Type B pancreatic cell (in vitro differentiated cells): Measurements from ENCODE around the gene OSBPL2. TPM values are rescaled to one million over a fixed set of nuclear protein-coding genes. Genes with fewer than 3 reads are reported as not detected.

ENCODE experiments used
- DNase-seq: peaks from one replicate; pipeline ENCODE4 v3.0.0; 2021; ENCODE audit warnings: mixed read lengths; ENCODE audit not compliant: unreplicated experiment; ENCODE audit errors: extremely low spot score
- H3K27ac Mint-ChIP-seq: 2 replicates; pipeline ENCODE4 v1.8.0; 2021; ENCODE audit warnings: mild to moderate bottlenecking, mixed read lengths
- H3K27me3 Mint-ChIP-seq: 2 replicates; pipeline ENCODE4 v1.8.0; 2021; ENCODE audit warnings: mixed read lengths
- H3K36me3 Mint-ChIP-seq: 2 replicates; pipeline ENCODE4 v1.8.0; 2021; ENCODE audit warnings: mixed read lengths
- H3K4me1 Mint-ChIP-seq: one replicate; pipeline ENCODE4 v1.8.0; 2021; ENCODE audit warnings: mixed read lengths; ENCODE audit not compliant: unreplicated experiment
- H3K4me3 Mint-ChIP-seq: 2 replicates; pipeline ENCODE4 v1.8.0; 2021; ENCODE audit warnings: mild to moderate bottlenecking, mixed read lengths
- H3K9me3 Mint-ChIP-seq: 2 replicates; pipeline ENCODE4 v1.8.0; 2021; ENCODE audit warnings: mixed read lengths
- CTCF ChIP-seq: fragments of 200-600 bp; sonication (generic); conservative IDR thresholded peaks from 2 replicates; pipeline ENCODE4 v1.5.0; 2021; ENCODE audit warnings: antibody characterized with exemption, mild to moderate bottlenecking
- total RNA-seq: library from RNA; stranded (reverse); gene quantifications from 2 replicates; pipeline ENCODE4 v1.2.1, GENCODE V29; 2021; ENCODE audit warnings: low replicate concordance

Gene OSBPL2
- total RNA-seq, 1 donor from 2014 or later, result 43.7 TPM

DNA sequence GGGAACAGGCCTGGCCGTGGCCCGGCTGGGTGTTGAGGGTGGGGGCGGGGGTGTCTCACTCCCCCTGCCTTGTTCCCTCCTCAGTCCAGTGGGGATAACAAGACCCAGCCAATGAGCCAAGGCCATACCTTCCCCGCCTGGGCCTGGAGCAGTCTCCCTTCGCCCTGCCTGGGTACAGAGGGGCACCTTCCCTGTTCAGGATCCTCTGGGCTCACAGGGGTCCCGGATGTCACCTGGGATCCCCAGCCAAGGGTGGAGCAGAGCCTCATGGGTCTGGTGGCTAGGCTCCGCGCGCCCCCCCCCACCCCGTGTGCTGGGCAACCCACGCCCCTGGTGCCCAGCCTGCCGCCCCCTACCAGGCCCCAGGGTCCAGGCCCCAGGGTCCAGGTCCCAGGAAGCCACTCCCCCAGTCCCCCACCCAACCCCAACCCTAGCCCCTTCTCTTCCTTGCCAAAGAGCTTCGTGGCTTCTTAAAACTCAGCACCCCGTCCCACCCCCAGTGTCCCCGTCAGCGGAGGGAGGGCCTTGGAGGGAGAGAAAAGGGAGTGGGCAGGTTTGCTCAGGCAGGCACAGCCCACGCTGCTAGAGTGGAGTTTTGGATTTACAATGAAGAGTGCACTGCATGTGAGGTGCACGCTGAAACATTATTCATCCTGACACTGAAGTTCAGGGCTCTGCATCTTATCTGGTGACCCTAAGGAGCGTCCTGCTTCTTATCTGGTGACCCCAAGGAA, 30.1 kb upstream of the OSBPL2 start:
- no peak for DNase-seq
- H3K4me3 Mint-ChIP-seq, result no peak overlapping the region

GRCh38 chr20:62208795-62209755, 29.2 kb upstream of the OSBPL2 start:
- H3K4me3 Mint-ChIP-seq, result no peak overlapping the region
- H3K4me1 Mint-ChIP-seq, result peaks cover 4% of the 10 kb centered on the region
- TF ChIP-seq CTCF, result no peak
- H3K27me3 Mint-ChIP-seq, result peaks cover 11% of the 10 kb centered on the region
- no peaks in the 10 kb centered on the region for H3K36me3 Mint-ChIP-seq
- no peak for DNase-seq
- H3K27ac Mint-ChIP-seq, result no peak overlapping the region
- no peaks in the 10 kb centered on the region for H3K9me3 Mint-ChIP-seq

More for the DNA sequence above, 30.1 kb upstream of the OSBPL2 start:
- TF ChIP-seq CTCF, result no peak
- Mint-ChIP-seq H3K27me3 (peaks cover 7% of the 10 kb centered on the region), H3K4me1 (peaks cover 4% of the 10 kb centered on the region), H3K9me3 (no peaks in the 10 kb centered on the region), H3K36me3 (no peaks in the 10 kb centered on the region), H3K27ac (no peak overlapping the region)

DNA sequence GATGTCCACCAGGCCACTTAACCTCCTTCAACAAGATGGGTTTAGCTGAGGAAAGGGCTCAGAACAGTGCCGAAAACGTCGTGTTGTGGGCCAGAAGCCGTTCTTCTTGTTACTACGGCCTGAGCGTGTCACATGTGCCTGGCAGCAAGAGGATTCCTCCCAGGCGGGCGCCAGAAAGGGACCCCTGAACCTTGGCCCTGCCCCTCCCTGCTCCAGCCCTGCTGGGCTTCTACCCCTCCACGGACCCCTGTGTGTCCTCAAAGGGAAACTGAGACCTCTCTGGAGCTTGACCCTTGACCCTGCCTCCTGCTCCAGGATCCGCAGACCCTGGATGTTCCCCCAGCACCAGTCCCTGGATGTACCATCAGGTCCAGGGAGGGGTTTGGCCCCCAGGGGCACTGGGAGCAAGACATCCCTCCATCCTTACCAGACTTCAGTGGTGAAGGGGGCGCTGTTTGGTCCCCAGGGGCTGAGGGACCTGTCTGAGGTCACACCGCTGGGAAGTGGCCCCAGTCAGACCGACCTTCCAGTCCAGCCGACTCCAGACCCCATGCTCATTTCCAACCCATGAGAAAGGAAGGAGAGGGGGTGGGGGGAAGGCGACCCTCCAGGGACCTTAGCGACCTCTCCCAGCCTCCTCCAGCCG, 28.3 kb upstream of the OSBPL2 start:
- H3K27me3 Mint-ChIP-seq, result peaks cover 19% of the 10 kb centered on the region
- DNase-seq, result no peak
- H3K4me1 Mint-ChIP-seq, result peaks cover 4% of the 10 kb centered on the region
- no peak overlapping the region for H3K4me3 Mint-ChIP-seq
- no peak for TF ChIP-seq CTCF
- no peaks in the 10 kb centered on the region for H3K9me3 Mint-ChIP-seq
- no peaks in the 10 kb centered on the region for H3K36me3 Mint-ChIP-seq
- H3K27ac Mint-ChIP-seq, result no peak overlapping the region

DNA sequence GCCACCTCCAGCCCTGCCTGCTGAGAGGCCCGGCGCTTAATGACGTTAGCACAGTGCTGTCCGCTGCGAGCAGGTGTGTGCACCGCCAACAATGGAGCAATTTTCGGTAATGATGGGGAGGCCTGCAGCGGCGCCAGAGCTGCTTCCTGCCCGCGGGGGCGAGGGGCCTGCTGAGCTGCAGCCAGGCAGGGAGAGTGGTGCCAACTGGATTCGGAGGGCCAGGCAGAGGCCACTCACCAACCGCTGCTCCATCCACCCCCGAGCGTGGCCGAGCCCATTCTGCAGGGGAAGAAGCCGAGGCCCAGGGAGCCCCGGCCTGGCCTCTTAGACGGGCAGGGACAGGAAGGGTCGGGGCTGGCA, 27.8 kb upstream of the OSBPL2 start:
- H3K4me1 Mint-ChIP-seq, result peaks cover 4% of the 10 kb centered on the region
- H3K27me3 Mint-ChIP-seq, result peaks cover 24% of the 10 kb centered on the region
- no peak overlapping the region for H3K4me3 Mint-ChIP-seq
- H3K9me3 Mint-ChIP-seq, result no peaks in the 10 kb centered on the region
- TF ChIP-seq CTCF, result no peak
- no peak overlapping the region for H3K27ac Mint-ChIP-seq
- DNase-seq, result no peak
- no peaks in the 10 kb centered on the region for H3K36me3 Mint-ChIP-seq

DNA sequence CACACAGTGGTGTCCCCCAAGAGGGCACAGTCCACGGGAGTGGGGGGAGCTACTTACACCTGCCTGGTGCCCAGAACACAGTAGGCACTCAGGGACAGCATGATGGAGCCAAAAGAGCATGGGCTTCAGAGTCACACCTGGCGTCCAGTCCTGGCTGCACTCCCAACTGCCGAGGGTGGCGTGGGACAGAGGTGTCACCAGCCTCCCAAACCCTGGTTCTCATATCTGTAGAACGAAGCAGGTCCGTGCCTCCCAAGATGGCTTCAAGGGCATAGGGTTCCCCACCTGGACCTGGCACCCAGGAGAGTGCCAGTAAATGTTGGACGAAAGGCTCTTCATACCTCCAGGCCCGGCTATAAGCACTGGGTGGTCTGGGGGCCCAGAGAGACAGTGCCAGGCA, 27.1 kb upstream of the OSBPL2 start:
- no peak for DNase-seq
- Mint-ChIP-seq H3K36me3 (no peaks in the 10 kb centered on the region), H3K27ac (no peak overlapping the region), H3K4me1 (peaks cover 4% of the 10 kb centered on the region), H3K4me3 (no peak overlapping the region), H3K9me3 (no peaks in the 10 kb centered on the region), H3K27me3 (peaks cover 29% of the 10 kb centered on the region)
- TF ChIP-seq CTCF, result no peak
